OCI-LY3 (cell line): ENCODE results near the gene VTCN1.

ENCODE experiments used
- H2AFZ ChIP-seq: fragments of 200-600, 300-600 bp; shearing (Covaris generic); 2 replicates; pipeline ENCODE4 v1.6.0; 2014; ENCODE audit warnings: antibody characterized with exemption, low read depth, low read length
- H3K27ac ChIP-seq: fragments of 200-600, 300-600 bp; sonication (generic); 2 replicates; pipeline ENCODE4 v1.5.1; 2014; ENCODE audit warnings: mild to moderate bottlenecking, low read length, moderate library complexity, mixed read lengths
- H3K27me3 ChIP-seq: fragments of 200-600, 300-600 bp; sonication (generic); 2 replicates; pipeline ENCODE4 v1.6.1; 2014; ENCODE audit warnings: low read depth, low read length, mixed read lengths
- H3K36me3 ChIP-seq: fragments of 200-600, 300-600 bp; sonication (generic); replicated peaks from 2 replicates; pipeline ENCODE3; 2014; ENCODE audit warnings: low read depth, low read length, mixed read lengths
- H3K4me1 ChIP-seq: fragments of 300-600, 200-600 bp; sonication (generic); 2 replicates; pipeline ENCODE4 v1.6.1; 2014; ENCODE audit warnings: low read length, mixed read lengths
- H3K4me2 ChIP-seq: fragments of 200-600, 300-600 bp; sonication (generic); 2 replicates; pipeline ENCODE4 v1.6.1; 2014; ENCODE audit warnings: low read length, mixed read lengths
- H3K4me3 ChIP-seq: fragments of 300-600, 200-600 bp; sonication (generic); 2 replicates; pipeline ENCODE4 v1.5.1; 2014; ENCODE audit warnings: antibody characterized with exemption, mild to moderate bottlenecking, low read length, moderate library complexity
- H3K79me2 ChIP-seq: fragments of 300-600, 200-600 bp; shearing (Covaris generic); 2 replicates; pipeline ENCODE4 v1.6.1; 2014; ENCODE audit warnings: mild to moderate bottlenecking, low read length, mixed read lengths
- H3K9ac ChIP-seq: fragments of 300-600, 200-600 bp; shearing (Covaris generic); 2 replicates; pipeline ENCODE4 v1.6.0; 2014; ENCODE audit warnings: mild to moderate bottlenecking, low read length, moderate library complexity
- H3K9me3 ChIP-seq: fragments of 200-600, 300-600 bp; shearing (Covaris generic); 2 replicates; pipeline ENCODE4 v1.6.1; 2014; ENCODE audit warnings: low read length, mixed read lengths; ENCODE audit not compliant: insufficient read depth
- H4K20me1 ChIP-seq: fragments of 200-600, 300-600 bp; sonication (generic); 2 replicates; pipeline ENCODE4 v1.6.1; 2016; ENCODE audit warnings: low read length, mixed read lengths; ENCODE audit not compliant: insufficient read depth
- EZH2phosphoT487 ChIP-seq: fragments of 200-600 bp; shearing (Covaris generic); IDR thresholded peaks from 2 replicates; pipeline ENCODE4 v1.6.1; 2018; ENCODE audit warnings: antibody characterized with exemption, mixed run types, low read depth
- TF ChIP-seq, protein P1 (sequence below): fragments of 200-600, 300-600 bp; sonication (generic); IDR thresholded peaks from 2 replicates; pipeline ENCODE4 v1.5.1; 2014; ENCODE audit warnings: antibody characterized with exemption, low read length, low read depth

The VTCN1 gene

GRCh38 chr1:117171900-117172511 lies 38.7 kb downstream of the VTCN1 start:
- Histone ChIP-seq H3K36me3 (no peaks in the 10 kb centered on the region), H3K4me1 (no peaks in the 10 kb centered on the region), H3K4me2 (no peak overlapping the region), H3K9me3 (no peaks in the 10 kb centered on the region), H3K79me2 (no peaks in the 10 kb centered on the region), H4K20me1 (no peaks in the 10 kb centered on the region), H3K27ac (no peak overlapping the region), H2AFZ (no peak overlapping the region), H3K9ac (no peak overlapping the region), H3K4me3 (no peak overlapping the region), H3K27me3 (no peaks in the 10 kb centered on the region)
- no peak for TF ChIP-seq EZH2phosphoT487
- TF ChIP-seq, protein P1, sequence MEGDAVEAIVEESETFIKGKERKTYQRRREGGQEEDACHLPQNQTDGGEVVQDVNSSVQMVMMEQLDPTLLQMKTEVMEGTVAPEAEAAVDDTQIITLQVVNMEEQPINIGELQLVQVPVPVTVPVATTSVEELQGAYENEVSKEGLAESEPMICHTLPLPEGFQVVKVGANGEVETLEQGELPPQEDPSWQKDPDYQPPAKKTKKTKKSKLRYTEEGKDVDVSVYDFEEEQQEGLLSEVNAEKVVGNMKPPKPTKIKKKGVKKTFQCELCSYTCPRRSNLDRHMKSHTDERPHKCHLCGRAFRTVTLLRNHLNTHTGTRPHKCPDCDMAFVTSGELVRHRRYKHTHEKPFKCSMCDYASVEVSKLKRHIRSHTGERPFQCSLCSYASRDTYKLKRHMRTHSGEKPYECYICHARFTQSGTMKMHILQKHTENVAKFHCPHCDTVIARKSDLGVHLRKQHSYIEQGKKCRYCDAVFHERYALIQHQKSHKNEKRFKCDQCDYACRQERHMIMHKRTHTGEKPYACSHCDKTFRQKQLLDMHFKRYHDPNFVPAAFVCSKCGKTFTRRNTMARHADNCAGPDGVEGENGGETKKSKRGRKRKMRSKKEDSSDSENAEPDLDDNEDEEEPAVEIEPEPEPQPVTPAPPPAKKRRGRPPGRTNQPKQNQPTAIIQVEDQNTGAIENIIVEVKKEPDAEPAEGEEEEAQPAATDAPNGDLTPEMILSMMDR, result no peak

DNA sequence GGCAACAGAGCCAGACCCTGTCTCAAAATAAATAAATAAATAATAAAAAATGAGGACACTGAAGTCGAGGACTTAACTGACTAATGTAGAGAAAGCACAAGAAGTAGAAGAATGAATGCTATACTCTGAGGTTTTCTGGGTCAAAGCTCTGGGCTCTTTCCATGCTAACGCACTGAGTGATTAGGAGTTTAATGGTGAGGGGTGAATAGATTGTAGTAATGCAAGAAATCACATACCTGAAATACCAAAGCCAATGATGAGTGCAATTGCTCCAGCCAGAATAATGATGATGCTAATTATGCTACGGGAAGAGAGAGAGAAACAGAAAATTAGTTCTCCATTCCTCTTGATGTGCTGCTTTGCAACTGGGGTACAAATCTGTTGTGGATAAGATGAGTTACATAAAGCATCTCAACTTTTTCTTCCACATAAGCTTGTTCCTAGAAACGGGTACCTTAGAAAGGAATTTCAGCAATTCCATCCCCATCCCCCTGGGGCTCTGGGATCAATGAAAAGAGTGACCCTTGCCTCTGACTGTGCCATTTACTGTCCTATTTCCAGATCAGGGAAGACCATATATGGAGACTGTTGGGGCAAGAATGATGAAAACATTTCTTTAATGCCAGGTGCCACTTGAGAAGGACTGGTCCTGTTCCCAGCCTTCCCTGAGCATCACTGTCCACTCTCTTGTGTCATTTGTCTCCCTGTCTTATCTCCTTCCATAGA lies 40.7 kb downstream of the VTCN1 start:
- Histone ChIP-seq H3K27me3 (no peaks in the 10 kb centered on the region), H3K9ac (no peak overlapping the region), H3K4me3 (no peak overlapping the region), H4K20me1 (no peaks in the 10 kb centered on the region), H3K27ac (no peak overlapping the region), H3K9me3 (no peaks in the 10 kb centered on the region), H3K4me1 (no peaks in the 10 kb centered on the region), H2AFZ (no peak overlapping the region), H3K4me2 (no peak overlapping the region), H3K36me3 (no peaks in the 10 kb centered on the region), H3K79me2 (no peaks in the 10 kb centered on the region)
- TF ChIP-seq EZH2phosphoT487, result no peak
- TF ChIP-seq, protein P1, result no peak

- Histone ChIP-seq H3K9ac (no peak overlapping the region), H3K36me3 (no peaks in the 10 kb centered on the region), H3K79me2 (no peaks in the 10 kb centered on the region), H3K4me3 (no peak overlapping the region), H4K20me1 (no peaks in the 10 kb centered on the region), H3K9me3 (no peaks in the 10 kb centered on the region), H3K4me2 (no peak overlapping the region), H3K27me3 (no peaks in the 10 kb centered on the region), H3K4me1 (no peaks in the 10 kb centered on the region), H2AFZ (no peak overlapping the region), H3K27ac (no peak overlapping the region)
- no peak for TF ChIP-seq EZH2phosphoT487
- TF ChIP-seq, protein P1, result no peak
Observed at GRCh38 chr1:117167402-117167801, 43.3 kb downstream of the VTCN1 start.

- H3K27me3 ChIP-seq, result no peaks in the 10 kb centered on the region
- H3K36me3 ChIP-seq, result no peaks in the 10 kb centered on the region
- no peaks in the 10 kb centered on the region for H3K9me3 ChIP-seq
- no peak overlapping the region for H3K27ac ChIP-seq
- H3K4me3 ChIP-seq, result no peak overlapping the region
- no peak overlapping the region for H2AFZ ChIP-seq
- TF ChIP-seq EZH2phosphoT487, result no peak
- TF ChIP-seq, protein P1, result no peak
- H3K9ac ChIP-seq, result no peak overlapping the region
- no peaks in the 10 kb centered on the region for H4K20me1 ChIP-seq
- no peak overlapping the region for H3K4me2 ChIP-seq
- H3K4me1 ChIP-seq, result no peaks in the 10 kb centered on the region
- H3K79me2 ChIP-seq, result no peaks in the 10 kb centered on the region
Observed at GRCh38 chr1:117166076-117166475, 44.7 kb downstream of the VTCN1 start.
